Loucy (cell line): ENCODE measurements around the gene FGFBP3.

ENCODE experiments used
- CTCF ChIP-seq: fragments of 200-600 bp; sonication (generic); conservative IDR thresholded peaks from 2 replicates; pipeline ENCODE4 v1.5.1; 2014; ENCODE audit warnings: mild to moderate bottlenecking, antibody characterized with exemption, low read length
- EZH2phosphoT487 ChIP-seq: fragments of 200-600 bp; IDR thresholded peaks from 2 replicates; pipeline ENCODE4 v1.6.1; 2018; ENCODE audit warnings: antibody characterized with exemption, mild to moderate bottlenecking, moderate library complexity, borderline replicate concordance

- TF ChIP-seq CTCF (no peak), EZH2phosphoT487 (no peak)
Observed at GRCh38 chr10:91896212-91896756, 13.0 kb downstream of the FGFBP3 start.
